ENCODE measurements around the gene RASSF8. TPM values are rescaled to one million over a fixed set of nuclear protein-coding genes. Genes with fewer than 3 reads are reported as not detected.

The RASSF8 gene
- total RNA-seq, 1 donor from 2014 or later = 27.4 TPM

DNA sequence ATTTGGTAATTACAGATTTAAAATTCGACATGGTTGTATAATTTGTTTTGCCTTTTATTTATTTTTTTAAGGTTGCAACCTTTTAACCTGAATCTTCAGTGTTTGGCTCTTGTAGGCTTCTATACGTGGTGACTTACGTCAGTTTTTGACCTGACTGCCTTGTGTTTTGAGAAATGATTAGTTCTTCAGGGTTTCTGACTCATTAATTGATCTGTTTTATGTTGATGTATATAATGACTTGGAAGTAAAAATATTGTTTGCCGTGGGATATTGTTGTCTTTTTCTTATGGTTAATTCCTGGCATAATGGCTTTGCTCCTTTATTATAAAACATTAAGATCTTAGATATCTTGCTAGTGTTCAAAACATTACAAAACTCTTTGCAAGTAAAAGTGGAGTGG, 2.5 kb downstream of the RASSF8 start:
- no peak for DNase-seq (ENCODE audit: low read depth)

DNA sequence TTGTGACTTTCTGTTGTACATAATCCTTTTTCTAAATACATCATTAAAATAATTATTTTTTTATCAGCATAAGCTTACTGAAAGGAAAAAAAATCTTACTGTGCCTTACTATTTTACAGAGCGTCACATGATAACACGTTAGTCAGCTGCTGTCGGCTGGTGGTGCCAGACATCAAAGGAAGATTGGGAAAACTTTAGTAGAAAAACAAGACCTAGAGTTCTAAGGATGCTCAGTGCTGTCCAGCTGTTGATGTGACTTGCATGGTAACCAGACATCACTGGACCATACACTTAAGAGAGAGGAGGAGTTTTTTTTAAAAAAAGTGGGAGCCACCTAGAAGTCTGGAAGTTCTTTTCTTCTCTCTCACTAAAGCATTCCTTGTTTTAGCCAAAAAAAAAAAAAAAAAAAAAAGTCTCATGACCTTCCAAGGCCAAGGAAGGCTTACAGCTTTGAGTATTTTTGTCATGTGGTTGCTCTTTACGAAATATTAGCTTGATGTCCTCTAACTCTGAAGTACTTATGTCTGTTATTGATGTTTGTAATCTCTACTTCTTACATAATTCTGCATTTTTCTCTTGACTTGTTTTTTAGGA, 4.5 kb downstream of the RASSF8 start:
- DNase-seq (ENCODE audit: low read depth) = peak; percentile 19

DNA sequence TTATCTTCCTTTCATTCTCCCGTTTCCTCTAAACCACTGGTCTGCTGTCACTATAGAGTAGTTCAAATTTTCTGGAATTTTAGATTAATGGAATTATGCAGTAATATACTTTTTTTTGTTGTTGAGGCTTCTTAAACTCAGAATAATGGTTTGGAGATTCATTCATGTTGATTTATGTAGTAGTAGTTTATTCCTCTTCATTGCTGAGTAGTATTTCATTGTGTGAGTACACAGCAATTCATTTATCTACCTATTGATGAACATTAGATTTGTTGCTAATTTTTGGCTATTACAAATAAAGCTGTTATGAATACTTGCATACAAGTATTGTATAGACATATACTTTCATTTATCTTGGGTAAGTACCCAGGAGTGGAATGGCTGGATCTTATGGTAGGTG, 7.2 kb downstream of the RASSF8 start:
- DNase-seq (ENCODE audit: low read depth) = no peak

DNA sequence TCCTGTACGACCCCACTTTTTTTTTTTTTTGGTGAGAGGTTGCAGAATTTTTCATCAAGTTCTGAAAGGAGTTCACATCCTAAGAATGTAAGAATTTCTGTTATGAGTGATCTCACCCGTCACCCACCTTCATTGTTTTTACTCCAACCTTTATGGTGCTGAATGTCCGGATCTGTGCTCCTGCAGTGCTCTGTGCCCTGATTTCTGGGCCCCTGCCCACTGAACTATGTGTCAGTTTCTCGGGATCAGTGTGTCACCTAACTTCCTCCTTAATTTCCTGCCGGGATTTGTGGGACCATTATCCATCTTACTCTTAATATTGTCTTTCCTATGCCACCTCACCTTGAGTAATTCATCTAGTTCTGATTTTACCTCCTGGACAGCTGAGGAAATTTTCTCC, 11.6 kb downstream of the RASSF8 start:
- no peak for DNase-seq (ENCODE audit: low read depth)

DNA sequence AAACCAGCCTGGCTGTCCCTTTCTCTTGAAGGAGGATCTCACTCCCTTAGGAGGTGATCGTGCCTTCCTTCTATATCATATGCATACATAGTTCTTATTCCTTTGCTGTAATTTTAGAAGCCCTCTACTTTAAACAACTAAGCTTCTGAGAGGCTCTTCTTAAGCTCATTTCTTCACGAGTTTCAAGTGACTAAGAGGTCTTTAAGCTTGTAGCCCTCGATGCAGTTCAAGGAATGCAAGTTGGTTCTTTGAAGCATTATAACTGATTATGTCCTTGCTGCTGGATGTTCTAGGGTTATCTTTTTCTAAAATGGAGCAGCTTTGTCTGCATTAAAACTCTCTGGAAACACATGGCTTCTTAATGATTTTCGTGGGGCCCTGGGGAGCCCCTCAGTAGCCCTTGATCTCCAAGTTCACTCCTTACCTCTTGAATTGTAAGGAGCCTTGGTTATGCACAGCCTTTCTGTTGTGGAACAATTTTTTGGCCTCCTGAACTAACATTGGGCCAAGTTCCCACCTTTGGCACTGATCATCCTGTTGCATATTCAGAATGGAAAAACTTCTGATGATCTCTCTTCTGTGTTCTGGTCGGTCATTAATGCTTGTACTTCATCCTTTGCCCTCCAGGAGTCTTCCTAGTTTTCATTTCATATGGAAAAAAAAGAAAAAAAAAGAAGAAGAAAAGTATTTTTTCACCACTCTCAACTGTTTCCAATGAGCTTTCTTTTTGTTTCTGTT, 12.6 kb downstream of the RASSF8 start:
- DNase-seq (ENCODE audit: low read depth) = no peak

DNA sequence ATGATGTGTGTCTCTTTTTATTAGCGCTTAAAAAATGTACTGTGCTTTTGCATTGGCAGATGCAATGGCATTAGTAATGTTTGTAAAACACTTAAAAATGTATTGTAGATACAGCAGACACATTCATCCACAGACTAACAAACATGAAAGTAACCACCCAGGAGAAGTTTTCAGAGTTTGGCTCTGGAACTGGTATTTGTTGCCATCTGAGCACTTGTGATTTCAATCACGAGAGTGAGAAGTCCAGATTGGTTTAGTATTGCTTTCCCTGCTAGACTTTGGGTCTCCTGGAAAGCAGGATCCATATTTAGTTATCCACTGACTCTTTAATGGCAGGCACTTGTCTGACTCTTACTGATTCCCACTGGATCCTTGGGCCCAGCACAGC, 13.2 kb downstream of the RASSF8 start:
- no peak for DNase-seq (ENCODE audit: low read depth)

DNA sequence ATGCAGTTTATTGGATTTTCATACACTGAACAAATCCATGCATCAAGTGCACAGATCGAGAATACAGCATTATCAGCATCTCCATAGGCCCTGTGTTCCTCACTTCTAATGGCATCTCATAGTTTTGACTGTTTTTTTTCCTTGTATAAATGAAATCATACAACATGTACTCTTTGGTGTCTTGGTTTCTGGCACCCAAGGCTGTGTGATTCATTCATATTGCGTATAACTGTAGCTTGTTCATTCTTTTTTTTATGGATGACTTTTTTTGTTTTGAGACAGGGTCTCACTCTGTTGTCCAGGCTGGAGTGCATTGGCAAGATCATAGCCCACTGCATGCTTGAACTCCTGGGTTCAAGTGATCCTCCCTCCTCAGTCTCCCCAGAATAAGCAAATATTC, 14.3 kb downstream of the RASSF8 start:
- DNase-seq (ENCODE audit: low read depth) = no peak

DNA sequence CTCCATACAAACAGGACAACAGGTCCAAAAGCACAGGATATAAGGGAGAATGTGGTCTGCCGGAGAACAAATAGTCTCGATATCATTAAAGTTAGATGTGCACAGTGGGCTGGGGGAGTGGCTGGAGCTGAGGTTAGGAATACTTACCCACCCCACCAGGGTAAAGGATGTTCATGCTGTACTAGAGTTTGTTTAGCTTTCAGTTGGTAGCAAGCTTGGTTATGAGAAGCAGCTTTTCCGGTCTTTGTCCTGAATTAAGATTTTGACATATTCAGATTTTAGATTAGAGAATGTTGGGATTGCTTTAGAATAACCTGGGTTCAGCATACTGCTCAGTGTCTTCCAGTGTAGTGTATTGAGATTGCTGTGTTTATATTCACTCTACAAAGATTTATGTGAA, 16.7 kb downstream of the RASSF8 start:
- no peak for DNase-seq (ENCODE audit: low read depth)

DNA sequence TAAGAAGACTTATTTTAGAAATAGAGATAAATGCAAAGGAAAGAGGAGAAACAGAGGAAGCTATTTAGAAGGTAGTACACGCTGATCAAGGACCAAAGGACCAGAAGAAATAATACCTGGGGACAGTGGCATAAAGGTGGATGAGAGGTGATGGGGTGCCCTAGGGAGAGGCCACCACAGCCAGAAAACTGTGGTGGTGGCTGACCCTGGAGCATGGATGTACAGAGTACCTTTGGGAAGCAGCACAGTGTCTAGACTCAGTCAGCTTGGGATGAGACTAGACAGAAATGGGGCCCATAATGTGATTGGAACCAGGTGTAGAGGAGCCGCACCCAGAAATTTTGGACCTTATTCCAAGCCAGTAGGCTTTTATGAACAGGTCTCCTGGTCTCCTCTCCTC, 17.2 kb downstream of the RASSF8 start:
- no peak for DNase-seq (ENCODE audit: low read depth)

DNA sequence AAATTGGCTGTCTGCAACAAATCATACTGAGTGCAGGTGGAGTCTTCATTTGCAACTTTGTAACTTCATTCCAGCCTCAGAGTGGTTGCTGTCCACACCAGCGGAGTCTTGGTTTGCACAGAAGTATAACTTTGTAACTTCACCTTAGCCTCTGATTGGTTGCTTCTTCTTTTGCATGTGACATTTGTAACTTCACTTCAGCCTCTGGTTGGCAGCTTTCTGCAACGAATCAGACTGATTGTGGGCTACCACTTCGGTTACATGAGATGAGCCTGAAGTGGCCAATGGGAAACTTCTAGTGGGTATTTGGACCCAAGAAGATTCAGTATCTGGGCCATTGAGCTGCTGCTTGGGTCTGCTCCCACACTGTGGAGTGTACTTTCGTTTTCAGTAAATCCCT, 17.8 kb downstream of the RASSF8 start:
- DNase-seq (ENCODE audit: low read depth) = peak; percentile 82

DNA sequence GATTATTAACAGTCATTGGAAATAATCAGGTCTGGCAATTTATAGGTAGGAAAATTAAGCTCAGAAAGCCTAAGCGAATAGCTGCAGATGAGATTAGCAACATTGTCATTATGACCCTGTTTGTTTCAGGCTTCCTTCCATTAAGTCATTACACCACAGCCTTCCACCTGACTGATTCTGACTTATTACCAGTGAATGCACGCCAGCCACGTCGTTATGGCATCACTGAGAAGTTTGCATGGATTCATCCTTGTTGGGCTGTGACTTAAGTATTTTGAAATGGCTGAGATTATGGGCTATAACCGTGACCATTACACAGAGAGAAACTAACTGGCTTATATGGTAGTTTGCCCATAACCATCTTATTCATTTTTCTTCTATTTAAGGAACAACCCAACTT, 18.6 kb downstream of the RASSF8 start:
- peak; percentile 55 for DNase-seq (ENCODE audit: low read depth)

DNA sequence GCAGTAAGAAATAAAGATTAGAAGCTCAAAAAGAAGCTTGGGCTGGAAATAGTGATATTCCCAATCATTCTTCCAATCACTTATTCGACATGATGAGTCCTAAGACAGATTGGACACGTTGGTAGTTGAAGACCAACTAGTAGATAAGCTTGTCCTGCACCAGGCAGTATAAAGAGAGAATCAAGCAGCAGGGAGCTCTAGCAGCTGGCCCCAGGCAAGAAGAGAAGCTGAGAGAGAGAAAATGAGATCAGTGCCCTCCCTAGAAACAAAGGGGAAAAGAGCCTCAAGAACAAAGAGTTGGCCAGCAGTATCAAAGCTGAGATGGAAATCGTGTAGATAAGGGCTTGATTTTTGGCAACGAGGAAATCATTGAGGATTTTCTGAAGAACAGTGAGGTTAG, 20.6 kb downstream of the RASSF8 start:
- no peak for DNase-seq (ENCODE audit: low read depth)

DNA sequence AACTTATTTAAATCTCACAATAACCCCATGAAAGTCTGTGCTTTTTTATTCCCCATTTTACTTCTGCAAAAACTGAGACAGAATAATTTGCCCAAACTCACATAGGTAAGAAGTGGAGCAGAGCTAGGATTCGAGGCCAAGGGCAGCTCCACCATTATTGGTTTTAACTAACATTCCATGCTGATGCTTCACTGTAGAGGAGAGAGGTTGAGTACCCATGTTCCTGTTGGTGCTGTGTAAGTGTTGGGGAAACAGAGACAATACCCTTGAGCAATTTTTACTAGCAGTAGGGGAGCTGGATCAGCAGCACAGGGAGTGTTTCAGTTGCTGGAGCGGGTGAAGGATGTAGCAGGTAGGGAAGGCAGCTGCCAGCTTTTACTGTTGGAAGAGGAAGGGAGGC, 21.1 kb downstream of the RASSF8 start:
- DNase-seq (ENCODE audit: low read depth) = no peak

DNA sequence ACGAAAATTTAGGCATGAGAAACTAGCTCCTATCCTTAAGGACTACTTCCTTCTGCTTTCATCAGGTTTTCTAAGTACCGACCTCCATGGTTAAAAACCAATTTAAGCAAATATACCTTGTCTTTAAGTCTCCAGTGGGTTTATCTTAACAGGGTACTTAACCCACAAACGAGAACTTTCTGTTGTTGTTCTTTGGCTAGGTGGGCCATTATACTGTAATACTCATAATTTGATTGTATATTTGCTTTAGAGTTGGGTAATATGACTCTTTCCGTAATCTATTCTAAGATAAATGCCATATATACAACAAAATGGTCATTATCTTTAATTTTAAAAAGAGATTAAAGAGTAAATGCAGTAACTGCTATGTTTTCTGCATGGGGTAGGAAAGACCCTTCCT, 21.6 kb downstream of the RASSF8 start:
- no peak for DNase-seq (ENCODE audit: low read depth)

DNA sequence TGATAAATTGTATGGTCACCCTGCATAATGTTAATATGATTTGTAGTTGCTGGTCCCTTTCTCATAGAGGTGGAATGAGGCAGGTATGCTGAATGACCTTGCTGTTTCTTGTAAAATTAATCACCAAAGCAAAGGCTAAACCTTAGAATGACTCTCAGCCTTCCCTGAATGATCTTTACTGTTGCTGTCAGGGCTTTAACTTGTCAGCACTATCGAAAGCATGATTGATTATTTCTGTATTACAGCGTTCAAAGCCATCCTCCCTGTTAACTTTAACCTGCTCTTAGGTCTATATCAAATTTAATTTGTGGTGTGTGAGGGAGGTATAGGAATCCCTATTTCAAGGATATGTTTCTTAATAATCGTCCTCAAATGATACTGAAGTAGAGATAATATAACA, 23.1 kb downstream of the RASSF8 start:
- no peak for DNase-seq (ENCODE audit: low read depth)

DNA sequence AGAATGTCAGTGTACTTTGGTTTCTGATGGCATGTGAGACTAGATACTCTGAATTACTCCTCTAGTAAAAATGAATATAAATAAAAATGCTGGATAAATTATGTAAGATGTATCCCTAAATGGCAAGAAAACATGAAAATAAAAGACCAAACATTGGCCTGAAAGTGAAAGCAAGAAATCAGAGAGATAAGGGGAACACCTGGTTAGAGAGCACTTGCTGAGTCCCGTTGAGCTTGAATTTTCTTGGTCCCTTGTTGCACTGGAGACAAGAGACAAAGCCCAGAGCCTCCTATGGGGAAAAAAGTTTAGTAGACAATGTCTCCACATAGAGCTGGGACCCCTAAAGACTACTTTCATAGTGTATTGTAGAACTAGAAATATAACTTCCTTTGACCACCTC, 23.9 kb downstream of the RASSF8 start:
- DNase-seq (ENCODE audit: low read depth) = no peak

DNA sequence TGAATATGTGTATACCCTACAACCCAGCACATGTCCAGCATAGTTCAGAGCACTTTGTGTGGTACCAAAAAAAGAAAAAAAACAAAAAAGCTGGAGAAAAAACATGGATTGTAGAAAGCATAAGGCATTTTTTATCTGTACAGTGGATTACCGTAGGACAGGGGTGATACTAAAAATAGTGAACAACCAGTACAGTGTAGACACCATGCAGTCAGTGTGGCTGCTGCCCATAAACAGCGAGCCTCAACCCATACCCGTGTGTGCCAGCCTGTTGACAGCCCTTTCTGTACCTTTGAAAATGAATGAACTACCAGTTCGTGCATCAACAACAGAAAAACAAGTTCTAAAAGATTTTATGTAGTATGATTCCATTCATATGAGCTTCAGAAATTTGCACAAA, 25.1 kb downstream of the RASSF8 start:
- DNase-seq (ENCODE audit: low read depth) = no peak

DNA sequence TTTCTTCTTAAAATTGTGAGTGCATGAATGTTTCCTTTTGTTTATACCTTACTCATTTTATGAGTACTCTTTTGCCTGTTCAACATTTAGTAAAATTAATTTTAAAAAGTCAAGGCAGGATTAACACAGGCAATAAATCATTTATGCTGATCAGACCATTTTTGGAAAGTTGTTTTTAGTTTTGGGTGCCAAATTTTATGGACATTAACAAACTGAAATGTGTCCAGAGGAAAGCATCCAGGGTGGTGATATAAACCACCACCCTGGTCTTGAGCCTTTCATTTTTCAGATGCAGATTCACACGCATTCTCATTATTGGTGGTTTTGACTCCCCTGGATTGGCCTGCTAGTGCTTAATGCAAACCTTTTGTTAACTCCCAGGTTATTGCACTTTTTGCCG, 26.3 kb downstream of the RASSF8 start:
- no peak for DNase-seq (ENCODE audit: low read depth)

DNA sequence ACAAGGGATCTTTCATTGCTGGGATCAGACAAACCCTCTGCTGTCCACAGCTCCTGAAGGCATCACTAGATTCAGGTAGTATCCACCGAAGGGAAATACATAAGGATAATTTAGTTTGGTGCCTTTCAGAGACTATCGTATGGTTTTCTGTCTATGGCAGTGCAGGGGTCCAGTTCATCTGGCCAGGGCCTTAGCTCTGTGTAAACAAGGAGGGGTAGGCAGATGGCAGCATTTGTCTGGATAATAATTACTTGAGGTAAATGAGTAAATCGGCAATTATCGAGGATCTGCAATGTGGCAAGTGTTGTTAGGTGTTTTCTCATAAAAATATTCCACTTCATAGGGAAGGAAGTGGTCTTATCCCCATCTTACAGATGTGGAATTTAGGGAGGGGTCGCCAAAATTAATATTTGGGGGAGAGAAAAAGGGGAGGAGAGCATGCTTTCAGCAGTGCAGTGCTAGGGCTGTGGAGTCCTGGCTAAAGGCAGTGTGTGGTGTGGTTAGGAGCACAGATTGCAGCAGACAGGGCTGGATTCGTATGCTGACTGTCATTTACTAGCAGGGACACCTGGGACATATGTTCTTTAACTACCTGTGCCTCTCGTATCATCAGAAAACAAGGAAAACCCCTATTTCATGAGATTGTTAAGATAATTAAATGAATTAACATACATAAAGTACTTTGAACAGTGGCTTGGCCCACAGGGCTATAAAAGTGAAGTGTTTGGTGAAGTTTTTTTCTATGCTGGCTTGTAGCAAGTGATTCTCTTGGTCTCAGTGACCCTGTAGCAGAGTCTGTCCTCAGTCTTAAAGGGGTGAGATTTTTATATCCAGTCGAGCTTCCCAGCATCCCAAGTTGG, 27.1 kb downstream of the RASSF8 start:
- DNase-seq (ENCODE audit: low read depth) = no peak

DNA sequence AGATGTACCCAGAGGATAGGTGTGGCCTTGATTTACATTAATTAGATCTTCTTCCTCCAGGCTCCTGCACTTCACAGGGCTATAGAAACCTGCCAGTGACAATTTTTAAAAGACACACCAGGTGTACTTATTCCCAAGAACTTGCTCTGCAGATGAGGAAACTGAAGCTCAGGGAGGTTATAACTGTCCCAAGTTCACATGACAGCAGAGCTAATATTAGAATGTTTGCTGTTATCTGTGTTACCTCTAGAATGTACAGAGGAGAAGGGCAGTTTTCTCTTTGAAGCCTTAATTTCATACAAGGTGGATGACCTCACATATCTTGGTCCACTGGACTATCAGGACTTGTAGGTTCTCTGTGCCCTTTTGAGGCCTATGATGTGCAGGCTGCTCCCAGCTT, 27.7 kb downstream of the RASSF8 start:
- DNase-seq (ENCODE audit: low read depth) = no peak

DNA sequence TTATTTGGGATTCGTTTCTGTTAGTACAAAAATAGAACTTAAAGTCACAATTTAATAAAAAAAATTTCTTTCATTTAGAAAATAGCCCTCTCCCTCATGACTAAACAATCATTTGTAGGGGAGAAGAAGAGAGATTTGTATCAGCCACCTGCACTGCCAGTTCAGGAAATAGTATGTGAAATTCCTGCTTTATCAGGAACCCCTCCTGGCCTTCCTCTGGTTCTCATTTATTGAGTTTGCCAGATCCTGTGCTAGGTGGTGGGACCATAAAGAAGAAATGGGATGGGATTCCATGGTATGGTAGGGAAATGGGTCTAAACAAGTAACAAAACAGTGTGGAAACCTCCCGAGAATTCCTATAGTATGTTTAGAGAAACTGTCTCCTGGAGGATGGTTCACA, 30.0 kb downstream of the RASSF8 start:
- no peak for DNase-seq (ENCODE audit: low read depth)

DNA sequence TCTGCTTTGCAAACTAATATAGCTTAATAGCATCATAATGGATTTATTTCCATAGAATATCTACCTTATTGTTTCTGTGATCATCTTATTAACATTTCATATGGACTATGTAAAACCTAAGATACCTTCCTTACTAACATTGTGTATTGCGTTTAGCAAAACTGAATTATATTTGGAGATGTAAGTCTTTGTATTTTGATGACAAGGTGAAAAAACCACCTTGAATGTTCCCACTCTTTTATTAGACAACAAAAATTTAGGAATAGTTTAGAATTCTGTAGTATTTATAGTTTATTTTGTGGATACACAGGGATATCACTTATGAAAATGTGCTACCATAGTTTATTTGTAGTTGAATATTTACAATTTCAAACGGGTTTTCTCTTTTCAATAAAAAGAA, 32.0 kb downstream of the RASSF8 start:
- DNase-seq (ENCODE audit: low read depth) = no peak

All from myocyte (in vitro differentiated cells).